ENCODE results near the gene SLC1A6. TPM values are rescaled to one million over a fixed set of nuclear protein-coding genes. Genes with fewer than 3 reads are reported as not detected.

Gene SLC1A6
- total RNA-seq, 6 donors from 2014 or later = not detected

- peak in 1 of 2 donors; percentile 75 for DNase-seq
- Histone ChIP-seq H3K9me3 (no peaks in the 10 kb centered on the region), H3K27ac (no peak overlapping the region), H3K4me3 (no peak overlapping the region), H3K36me3 (no peaks in the 10 kb centered on the region), H3K4me1 (no peaks in the 10 kb centered on the region), H3K27me3 (no peaks in the 10 kb centered on the region)
- ATAC-seq (ENCODE audit: low FRiP score in 2 of 2) = no peak
- 85 to 93% methylated on average over 17 to 27 of the region's 27 CpGs for WGBS, 2 donors
- TF ChIP-seq CTCF (IDR thresholded peaks at IDR 0.05) (no peak), POLR2AphosphoS5 (IDR thresholded peaks at IDR 0.05) (no peak), POLR2A (IDR thresholded peaks at IDR 0.05) (no peak), EP300 (IDR thresholded peaks at IDR 0.05) (no peak)
These were observed 7.0 kb downstream of the SLC1A6 start for GRCh38 chr19:14972676-14973075.

DNA sequence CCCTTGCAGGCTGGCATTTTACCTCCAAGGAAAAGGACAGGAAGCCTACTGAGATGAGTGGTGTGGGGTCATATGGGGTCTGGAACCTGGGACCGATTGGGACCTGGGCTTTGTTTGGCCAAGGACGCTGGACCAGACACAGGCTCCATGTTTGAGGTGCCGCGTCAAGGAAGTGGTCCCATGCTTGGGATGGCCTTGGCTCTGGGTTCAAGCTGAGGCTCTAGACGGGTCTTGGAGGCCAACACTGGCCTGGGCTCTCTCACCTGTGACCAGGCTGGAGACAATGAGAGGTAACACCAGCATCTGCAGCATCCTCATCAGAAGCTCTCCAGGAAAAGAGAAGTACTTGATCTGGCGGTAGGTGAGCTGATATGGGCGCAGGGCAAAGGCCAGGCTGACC, 8.2 kb downstream of the SLC1A6 start:
- ATAC-seq (ENCODE audit: low FRiP score in 2 of 2) (no peak), DNase-seq (no peak)
- no peaks in the 10 kb centered on the region for H3K27me3 ChIP-seq
- TF ChIP-seq POLR2A (IDR thresholded peaks at IDR 0.05) = no peak
- TF ChIP-seq POLR2AphosphoS5 (IDR thresholded peaks at IDR 0.05) = no peak
- TF ChIP-seq CTCF (IDR thresholded peaks at IDR 0.05) = no peak
- no peak for TF ChIP-seq EP300 (IDR thresholded peaks at IDR 0.05)
- H3K9me3 ChIP-seq = no peaks in the 10 kb centered on the region
- WGBS, 2 donors = 80 to 90% methylated on average over 6 to 7 of the region's 7 CpGs
- H3K4me1 ChIP-seq = no peaks in the 10 kb centered on the region
- H3K4me3 ChIP-seq = no peak overlapping the region
- no peaks in the 10 kb centered on the region for H3K36me3 ChIP-seq
- H3K27ac ChIP-seq = no peak overlapping the region

GRCh38 chr19:14968247-14968646, 11.4 kb downstream of the SLC1A6 start:
- WGBS, 2 donors = 94 to 95% methylated on average over 14 of the region's 14 CpGs
- no peak for ATAC-seq (ENCODE audit: low FRiP score in 2 of 2)

GRCh38 chr19:14961956-14962685, 17.5 kb downstream of the SLC1A6 start:
- ATAC-seq (ENCODE audit: low FRiP score in 2 of 2) = no peak

More at GRCh38 chr19:14968247-14968646, 11.4 kb downstream of the SLC1A6 start:
- H3K36me3 ChIP-seq = no peaks in the 10 kb centered on the region
- no peaks in the 10 kb centered on the region for H3K9me3 ChIP-seq
- TF ChIP-seq EP300 (IDR thresholded peaks at IDR 0.05) = no peak
- no peak for TF ChIP-seq POLR2AphosphoS5 (IDR thresholded peaks at IDR 0.05)
- no peak for TF ChIP-seq POLR2A (IDR thresholded peaks at IDR 0.05)
- TF ChIP-seq CTCF (IDR thresholded peaks at IDR 0.05) = no peak
- no peak overlapping the region for H3K4me3 ChIP-seq
- no peaks in the 10 kb centered on the region for H3K4me1 ChIP-seq
- no peaks in the 10 kb centered on the region for H3K27me3 ChIP-seq
- no peak overlapping the region for H3K27ac ChIP-seq
- no peak for DNase-seq

More at GRCh38 chr19:14961956-14962685, 17.5 kb downstream of the SLC1A6 start:
- WGBS, 2 donors = 90 to 93% methylated on average over 22 to 24 of the region's 24 CpGs
- TF ChIP-seq EP300 (IDR thresholded peaks at IDR 0.05) (no peak), POLR2A (IDR thresholded peaks at IDR 0.05) (no peak), CTCF (IDR thresholded peaks at IDR 0.05) (no peak), POLR2AphosphoS5 (IDR thresholded peaks at IDR 0.05) (no peak)
- H3K36me3 ChIP-seq = no peaks in the 10 kb centered on the region
- H3K27ac ChIP-seq = no peak overlapping the region
- DNase-seq = no peak
- no peaks in the 10 kb centered on the region for H3K4me1 ChIP-seq
- no peak overlapping the region for H3K4me3 ChIP-seq
- peaks cover 0 to 37% (median 19%) of the 10 kb centered on the region in 4 donors for H3K9me3 ChIP-seq
- H3K27me3 ChIP-seq = no peaks in the 10 kb centered on the region

Data from upper lobe of left lung (tissue), 6 donors.